Dedifferentiated amniotic fluid mesenchymal stem cell (primary cell): ENCODE results near the gene SEMA4D.

ENCODE experiments used
- DNase-seq: peaks from one replicate; pipeline ENCODE4 v3.0.0-alpha.2; 2016; ENCODE audit errors: extremely low spot score

The SEMA4D gene

GRCh38 chr9:89529243-89530035, 31.5 kb upstream of the SEMA4D start:
- DNase-seq, result no peak

GRCh38 chr9:89528540-89528939, 30.6 kb upstream of the SEMA4D start:
- no peak for DNase-seq

- DNase-seq, result no peak
Observed at GRCh38 chr9:89528131-89528530, 30.2 kb upstream of the SEMA4D start.

DNA sequence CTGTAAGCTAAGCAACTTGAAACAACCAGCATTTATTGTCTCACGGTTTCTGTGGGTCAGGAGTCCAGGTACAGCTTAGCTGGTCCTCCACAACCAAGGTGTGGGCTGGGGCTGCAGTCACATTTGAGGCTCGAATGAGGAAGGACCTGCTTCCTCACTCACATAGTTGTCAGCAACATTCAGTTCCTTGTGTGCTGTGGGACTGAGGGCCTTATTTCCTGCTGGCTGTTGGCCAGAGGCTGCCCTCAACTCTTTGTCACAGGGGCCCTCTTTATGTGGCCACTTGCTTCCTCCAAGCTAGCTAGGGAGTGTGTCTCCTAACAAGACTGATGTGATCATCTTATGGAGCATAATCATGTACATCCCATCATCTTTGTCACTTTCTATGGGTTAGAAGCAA, 29.2 kb upstream of the SEMA4D start:
- DNase-seq, result no peak

- DNase-seq, result no peak
Observed at GRCh38 chr9:89526667-89527066, 28.8 kb upstream of the SEMA4D start.

- DNase-seq, result no peak
Observed at GRCh38 chr9:89525446-89526374, 27.8 kb upstream of the SEMA4D start.

DNA sequence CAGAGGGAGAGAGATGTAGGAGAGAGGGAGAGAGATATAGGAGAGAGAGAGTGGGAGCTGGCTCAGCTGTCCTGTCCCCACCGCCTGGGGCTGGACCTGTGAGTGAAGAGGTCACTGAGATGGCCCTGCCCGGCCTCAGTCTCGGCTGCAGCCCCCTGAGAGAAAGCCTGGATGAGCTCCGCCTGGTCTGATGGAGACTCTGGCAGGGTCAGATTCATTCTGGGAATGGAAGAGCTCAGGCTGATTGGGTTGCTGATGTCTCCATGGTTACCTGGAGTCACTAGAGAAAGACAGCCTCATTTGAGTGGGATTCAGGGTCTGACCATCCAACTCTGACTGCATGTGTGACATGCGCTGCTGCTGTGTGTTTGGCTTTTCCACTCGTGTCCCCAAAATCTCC, 27.1 kb upstream of the SEMA4D start:
- no peak for DNase-seq

DNA sequence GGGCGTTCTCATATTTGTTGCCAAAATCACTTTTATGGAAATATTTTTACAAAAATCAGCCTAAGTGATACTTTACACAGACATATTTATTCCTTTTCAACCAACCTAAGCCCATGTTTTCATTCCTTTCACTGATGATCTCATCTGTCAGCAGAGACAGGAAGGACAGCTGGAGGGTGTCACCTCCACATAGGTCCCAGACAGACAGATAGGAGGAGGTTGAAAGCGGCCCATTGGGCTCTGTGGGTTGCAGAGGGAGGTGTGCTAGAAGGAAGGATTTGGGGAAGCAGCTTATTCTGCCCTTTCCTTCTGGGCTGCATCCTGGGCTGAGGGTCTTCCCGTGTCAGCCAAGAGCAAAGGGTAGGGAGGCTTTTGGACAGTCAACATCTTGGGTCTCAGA, 26.0 kb upstream of the SEMA4D start:
- no peak for DNase-seq

- DNase-seq, result no peak
Observed at GRCh38 chr9:89522959-89523285, 25.0 kb upstream of the SEMA4D start.

GRCh38 chr9:89522261-89522958, 24.5 kb upstream of the SEMA4D start:
- no peak for DNase-seq

GRCh38 chr9:89519366-89519805, 21.5 kb upstream of the SEMA4D start:
- DNase-seq, result no peak

GRCh38 chr9:89518466-89519365, 20.8 kb upstream of the SEMA4D start:
- no peak for DNase-seq

DNA sequence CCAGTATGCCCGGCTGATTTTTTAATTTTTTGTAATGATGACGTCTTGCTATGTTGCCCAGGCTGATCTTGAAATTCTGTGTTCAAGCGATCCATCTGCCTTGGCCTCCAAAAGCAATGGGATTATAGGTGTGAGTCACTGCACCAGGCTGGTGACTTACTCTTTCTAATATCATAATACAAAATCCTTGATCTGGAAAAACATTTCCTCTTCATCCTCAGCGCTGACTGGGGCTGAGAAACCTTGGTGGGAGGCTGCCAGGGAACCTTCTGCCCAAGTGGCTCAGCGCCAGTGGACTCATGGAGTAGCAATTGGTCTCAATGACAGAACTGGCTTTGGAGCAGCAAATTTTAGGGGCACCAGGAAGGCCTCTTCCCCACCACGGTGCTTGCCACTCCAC, 17.5 kb upstream of the SEMA4D start:
- DNase-seq, result no peak

DNA sequence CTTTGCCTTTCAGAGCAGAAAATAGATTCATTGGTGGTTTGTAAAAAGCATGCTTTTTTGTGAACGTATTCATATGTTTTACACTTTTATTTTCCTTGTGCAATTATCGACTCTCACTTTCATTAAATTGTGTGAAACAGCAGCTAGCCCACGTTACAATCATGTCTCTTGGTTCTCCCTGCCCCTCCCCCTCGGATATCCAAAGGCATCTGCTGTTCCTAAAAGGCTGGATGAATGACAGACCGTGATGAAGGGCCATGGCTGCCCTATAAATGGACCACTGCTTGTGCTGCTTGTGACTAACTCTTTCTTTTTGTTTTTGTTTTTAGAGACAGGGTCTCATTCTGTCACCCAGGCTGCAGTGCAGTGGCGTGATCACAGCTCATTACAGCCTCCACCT, 17.0 kb upstream of the SEMA4D start:
- no peak for DNase-seq

- no peak for DNase-seq
Observed at GRCh38 chr9:89514337-89514736, 16.4 kb upstream of the SEMA4D start.

DNA sequence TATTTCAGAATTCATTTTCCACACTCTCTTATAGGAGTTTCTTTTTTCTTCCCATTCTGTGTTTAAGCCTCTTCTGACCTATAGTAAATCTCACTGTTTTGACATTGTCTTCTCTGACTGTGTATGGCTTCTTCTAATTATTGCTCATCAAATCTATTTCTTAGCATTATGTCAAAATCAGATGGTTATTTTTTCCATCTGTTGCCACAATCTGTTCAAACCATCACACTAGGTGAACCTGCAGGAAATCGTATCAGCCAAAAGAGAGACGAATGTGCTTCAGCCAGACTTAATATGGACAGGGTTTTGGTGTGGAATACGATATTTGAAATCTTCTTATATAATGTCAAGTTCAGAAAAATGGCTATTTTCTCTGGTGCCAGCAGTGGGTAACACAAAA, 15.9 kb upstream of the SEMA4D start:
- DNase-seq, result no peak

GRCh38 chr9:89512382-89512781, 14.5 kb upstream of the SEMA4D start:
- DNase-seq, result no peak

- DNase-seq, result no peak
Observed at GRCh38 chr9:89508951-89509615, 11.2 kb upstream of the SEMA4D start.

GRCh38 chr9:89505911-89506310, 8.0 kb upstream of the SEMA4D start:
- DNase-seq, result no peak

- DNase-seq, result no peak
Observed at GRCh38 chr9:89505048-89505447, 7.1 kb upstream of the SEMA4D start.

- no peak for DNase-seq
Observed at GRCh38 chr9:89502671-89503070, 4.8 kb upstream of the SEMA4D start.
